ENCODE data around the gene PSMD6. TPM values are rescaled to one million over a fixed set of nuclear protein-coding genes. Genes with fewer than 3 reads are reported as not detected.
A peak's percentile ranks its signal among the peaks of the same experiment; 100 is the strongest.

PSMD6 gene
- total RNA-seq, 1 donor from 2014 or later = 88.7 TPM

GRCh38 chr3:64019271-64019670 lies 4.0 kb downstream of the PSMD6 start:
- DNase-seq (ENCODE audit: low read depth) (no peak), FAIRE-seq (no peak)
- no peak overlapping the region for H3K27ac Mint-ChIP-seq (ENCODE audit: unreplicated experiment)
- Histone ChIP-seq H3K27ac (ENCODE audit: low read depth, low read length) (no peak overlapping the region), H3K4me3 (ENCODE audit: insufficient read depth, low read depth, low read length) (no peak overlapping the region), H3K4me2 (ENCODE audit: low read length) (no peak overlapping the region), H4K20me1 (ENCODE audit: insufficient read depth, low read length) (peaks cover 42% of the 10 kb centered on the region), H2AFZ (ENCODE audit: low read depth, low read length) (no peak overlapping the region), H3K36me3 (ENCODE audit: insufficient read depth, low read length) (peaks cover 43% of the 10 kb centered on the region), H3K27me3 (ENCODE audit: insufficient read depth, low read length) (no peaks in the 10 kb centered on the region), H3K79me2 (ENCODE audit: insufficient read depth, low read length) (peaks cover 66% of the 10 kb centered on the region), H3K4me1 (ENCODE audit: insufficient read depth, low read length) (peaks cover 7% of the 10 kb centered on the region), H3K9me3 (ENCODE audit: insufficient read depth, low read depth, low read length) (no peaks in the 10 kb centered on the region), H3K9ac (ENCODE audit: low read length) (no peak overlapping the region)
- no peaks in the 10 kb centered on the region for H3K9me3 Mint-ChIP-seq (ENCODE audit: unreplicated experiment)
- no peak overlapping the region for H3K4me3 Mint-ChIP-seq (ENCODE audit: unreplicated experiment)
- TF ChIP-seq EZH2 (IDR thresholded peaks at IDR 0.05; ENCODE audit: insufficient read depth, low read length) = no peak
- TF ChIP-seq CTCF (IDR thresholded peaks at IDR 0.05; ENCODE audit: insufficient read depth, low read depth, low read length) = no peak
- no peaks in the 10 kb centered on the region for H3K27me3 Mint-ChIP-seq (ENCODE audit: low read depth, unreplicated experiment)
- peaks cover 25% of the 10 kb centered on the region for H3K4me1 Mint-ChIP-seq (ENCODE audit: low read depth, unreplicated experiment)
- peaks cover 17% of the 10 kb centered on the region for H3K36me3 Mint-ChIP-seq (ENCODE audit: low read depth, unreplicated experiment)

- Histone ChIP-seq H3K27me3 (ENCODE audit: insufficient read depth, low read length) (no peaks in the 10 kb centered on the region), H3K27ac (ENCODE audit: low read depth, low read length) (no peak overlapping the region), H3K9me3 (ENCODE audit: insufficient read depth, low read depth, low read length) (no peaks in the 10 kb centered on the region), H3K36me3 (ENCODE audit: insufficient read depth, low read length) (peaks cover 62% of the 10 kb centered on the region), H3K4me2 (ENCODE audit: low read length) (no peak overlapping the region), H2AFZ (ENCODE audit: low read depth, low read length) (no peak overlapping the region), H3K4me3 (ENCODE audit: insufficient read depth, low read depth, low read length) (no peak overlapping the region), H4K20me1 (ENCODE audit: insufficient read depth, low read length) (peaks cover 43% of the 10 kb centered on the region), H3K9ac (ENCODE audit: low read length) (no peak overlapping the region), H3K4me1 (ENCODE audit: insufficient read depth, low read length) (peaks cover 2% of the 10 kb centered on the region), H3K79me2 (ENCODE audit: insufficient read depth, low read length) (peaks cover 63% of the 10 kb centered on the region)
- peak overlapping the region; percentile 36 for H3K4me3 Mint-ChIP-seq (ENCODE audit: unreplicated experiment)
- FAIRE-seq (no peak), DNase-seq (ENCODE audit: low read depth) (no peak)
- no peaks in the 10 kb centered on the region for H3K27me3 Mint-ChIP-seq (ENCODE audit: low read depth, unreplicated experiment)
- no peaks in the 10 kb centered on the region for H3K9me3 Mint-ChIP-seq (ENCODE audit: unreplicated experiment)
- TF ChIP-seq EZH2 (IDR thresholded peaks at IDR 0.05; ENCODE audit: insufficient read depth, low read length) = no peak
- TF ChIP-seq CTCF (IDR thresholded peaks at IDR 0.05; ENCODE audit: insufficient read depth, low read depth, low read length) = no peak
- H3K27ac Mint-ChIP-seq (ENCODE audit: unreplicated experiment) = peak overlapping the region; percentile 55
- H3K36me3 Mint-ChIP-seq (ENCODE audit: low read depth, unreplicated experiment) = peaks cover 28% of the 10 kb centered on the region
- H3K4me1 Mint-ChIP-seq (ENCODE audit: low read depth, unreplicated experiment) = peaks cover 24% of the 10 kb centered on the region
These were observed 6.2 kb downstream of the PSMD6 start for GRCh38 chr3:64016941-64017620.

GRCh38 chr3:64011685-64012084 lies 11.6 kb downstream of the PSMD6 start:
- no peak overlapping the region for H2AFZ ChIP-seq (ENCODE audit: low read depth, low read length)
- H3K4me2 ChIP-seq (ENCODE audit: low read length) = peak overlapping the region; percentile 33
- peaks cover 58% of the 10 kb centered on the region for H4K20me1 ChIP-seq (ENCODE audit: insufficient read depth, low read length)
- H3K9me3 ChIP-seq (ENCODE audit: insufficient read depth, low read depth, low read length) = no peaks in the 10 kb centered on the region
- FAIRE-seq = no peak
- H3K36me3 ChIP-seq (ENCODE audit: insufficient read depth, low read length) = peaks cover 71% of the 10 kb centered on the region
- peak overlapping the region; percentile 42 for H3K9ac ChIP-seq (ENCODE audit: low read length)
- Mint-ChIP-seq H3K4me3 (ENCODE audit: unreplicated experiment) (no peak overlapping the region), H3K36me3 (ENCODE audit: low read depth, unreplicated experiment) (peaks cover 23% of the 10 kb centered on the region), H3K9me3 (ENCODE audit: unreplicated experiment) (no peaks in the 10 kb centered on the region), H3K27ac (ENCODE audit: unreplicated experiment) (no peak overlapping the region), H3K4me1 (ENCODE audit: low read depth, unreplicated experiment) (peaks cover 21% of the 10 kb centered on the region), H3K27me3 (ENCODE audit: low read depth, unreplicated experiment) (no peaks in the 10 kb centered on the region)
- H3K27me3 ChIP-seq (ENCODE audit: insufficient read depth, low read length) = no peaks in the 10 kb centered on the region
- H3K27ac ChIP-seq (ENCODE audit: low read depth, low read length) = peak overlapping the region; percentile 62
- H3K4me3 ChIP-seq (ENCODE audit: insufficient read depth, low read depth, low read length) = no peak overlapping the region
- peaks cover 10% of the 10 kb centered on the region for H3K4me1 ChIP-seq (ENCODE audit: insufficient read depth, low read length)
- TF ChIP-seq EZH2 (IDR thresholded peaks at IDR 0.05; ENCODE audit: insufficient read depth, low read length) (no peak), CTCF (IDR thresholded peaks at IDR 0.05; ENCODE audit: insufficient read depth, low read depth, low read length) (no peak)
- peaks cover 44% of the 10 kb centered on the region for H3K79me2 ChIP-seq (ENCODE audit: insufficient read depth, low read length)
- DNase-seq (ENCODE audit: low read depth) = peak; percentile 87

Measured in astrocyte (in vitro differentiated cells and primary cell).